PFSK-1 (cell line): ENCODE results near the gene ADGRB3.

Source experiments
- FOXP2 ChIP-seq: optimal IDR thresholded peaks from 2 replicates; pipeline ENCODE3; 2011; ENCODE audit warnings: borderline replicate concordance, control low read depth, inconsistent platforms; ENCODE audit not compliant: insufficient read depth; ENCODE audit errors: extremely low read length, extremely low read depth
- POLR2AphosphoS5 ChIP-seq: IDR thresholded peaks from 2 replicates; pipeline ENCODE4 v1.6.1; 2012; ENCODE audit warnings: low read depth, mild to moderate bottlenecking, control low read depth, low read length, moderate library complexity
- REST ChIP-seq, 2 experiments: IDR thresholded peaks; 2 replicates each; pipeline versions ENCODE4 v1.6.1 to v1.8.0; 2011 to 2012; ENCODE audit warnings: low read depth in 2 of 2, low read length in 2 of 2, control low read depth in 1 of 2, inconsistent platforms in 1 of 2, mild to moderate bottlenecking in 1 of 2, moderate library complexity in 1 of 2; ENCODE audit not compliant: insufficient read depth in 1 of 2
- SIN3A ChIP-seq: IDR thresholded peaks from 2 replicates; pipeline ENCODE4 v1.6.1; 2012; ENCODE audit warnings: mild to moderate bottlenecking, low read length, moderate library complexity, borderline replicate concordance; ENCODE audit not compliant: insufficient read depth

GRCh38 chr6:68693271-68693670 lies 58.2 kb downstream of the ADGRB3 start:
- TF ChIP-seq POLR2AphosphoS5, result no peak
- TF ChIP-seq REST (IDR thresholded peaks at IDR 0.05; ENCODE audit: insufficient read depth in 1 of 2, low read depth in 2 of 2, low read length in 2 of 2), result no peak
- TF ChIP-seq SIN3A, result no peak
- no peak for TF ChIP-seq FOXP2
